HG03039 (cell line): Measurements from ENCODE around the gene BAHD1.

Source experiments
- ATAC-seq: cut with Tn5 transposase; IDR thresholded peaks from one replicate; pipeline ENCODE4 v1.9.1; 2021; ENCODE audit warnings: mild to moderate bottlenecking, moderate library complexity; ENCODE audit not compliant: unreplicated experiment

Gene BAHD1

GRCh38 chr15:40464595-40465185 lies 23.9 kb downstream of the BAHD1 start:
- no peak for ATAC-seq

- ATAC-seq = no peak
Observed at GRCh38 chr15:40465939-40466338, 25.2 kb downstream of the BAHD1 start.

- ATAC-seq = no peak
Observed at GRCh38 chr15:40466426-40467260, 25.9 kb downstream of the BAHD1 start.

GRCh38 chr15:40467261-40467615 lies 26.5 kb downstream of the BAHD1 start:
- no peak for ATAC-seq

- no peak for ATAC-seq
Observed at GRCh38 chr15:40468898-40469331, 28.2 kb downstream of the BAHD1 start.

- ATAC-seq = no peak
Observed at GRCh38 chr15:40469776-40470390, 29.1 kb downstream of the BAHD1 start.

- ATAC-seq = no peak
Observed at GRCh38 chr15:40470423-40471104, 29.8 kb downstream of the BAHD1 start, which contains the start of gene CHST14. Gene CHST14 (plus strand): TSS chr15:40470984. CDS start chr15:40471214, 230 bp downstream.

GRCh38 chr15:40471105-40471807 lies 30.5 kb downstream of the BAHD1 start:
- ATAC-seq = no peak

GRCh38 chr15:40471808-40472150 lies 31.0 kb downstream of the BAHD1 start:
- no peak for ATAC-seq

GRCh38 chr15:40472171-40472727 lies 31.5 kb downstream of the BAHD1 start:
- ATAC-seq = no peak

- ATAC-seq = no peak
Observed at GRCh38 chr15:40474581-40474980, 33.8 kb downstream of the BAHD1 start.

- ATAC-seq = no peak
Observed at GRCh38 chr15:40477642-40478327, 37.0 kb downstream of the BAHD1 start.

- no peak for ATAC-seq
Observed at GRCh38 chr15:40479024-40479423, 38.3 kb downstream of the BAHD1 start.

- no peak for ATAC-seq
Observed at GRCh38 chr15:40481341-40482074, 40.8 kb downstream of the BAHD1 start.

- no peak for ATAC-seq
Observed at GRCh38 chr15:40483919-40484318, 43.2 kb downstream of the BAHD1 start.

GRCh38 chr15:40486066-40486770 lies 45.5 kb downstream of the BAHD1 start:
- no peak for ATAC-seq

- ATAC-seq = no peak
Observed at GRCh38 chr15:40487816-40488682, 47.3 kb downstream of the BAHD1 start.
